Measurements from ENCODE around the gene RPL19. TPM values are rescaled to one million over a fixed set of nuclear protein-coding genes. Genes with fewer than 3 reads are reported as not detected.
A peak's percentile ranks its signal among the peaks of the same experiment; 100 is the strongest.

Gene RPL19
- polyA plus RNA-seq, 1 experiment = 1,903 TPM

- Histone ChIP-seq H3K36me3 (ENCODE audit: control insufficient read depth, insufficient read depth, low read length) (no peaks in the 10 kb centered on the region), H3K27me3 (ENCODE audit: control insufficient read depth, insufficient read depth, low read length) (peaks cover 2% of the 10 kb centered on the region; the same call in 1 of the 2 replicates), H3K4me3 (ENCODE audit: low read depth, low read length) (no peak overlapping the region)
- ChIA-PET POLR2A (no interaction called here), CTCF (interaction anchor here (0.6 to 19.8 kb wide), 12 partner anchors 9 to 338 kb away, joined by 3 to 438 read pairs (median 5); partner anchors contain the start of genes ARL5C and STAC2)
- peak; percentile 71 for TF ChIP-seq CTCF (IDR thresholded peaks at IDR 0.05; ENCODE audit: insufficient read depth, low read depth, low read length)
- no peak for DNase-seq (ENCODE audit: low read depth)
Measured at GRCh38 chr17:39235555-39236449, 35.7 kb downstream of the RPL19 start.

- no peak for DNase-seq (ENCODE audit: low read depth)
- no peaks in the 10 kb centered on the region for H3K36me3 ChIP-seq (ENCODE audit: control insufficient read depth, insufficient read depth, low read length)
- POLR2A ChIA-PET = no interaction called here
- no peak overlapping the region for H3K4me3 ChIP-seq (ENCODE audit: low read depth, low read length)
- CTCF ChIA-PET = interaction anchor here (0.6 to 19.8 kb wide), 11 partner anchors 8 to 337 kb away, joined by 3 to 438 read pairs (median 5); partner anchors contain the start of genes ARL5C and STAC2
- TF ChIP-seq CTCF (IDR thresholded peaks at IDR 0.05; ENCODE audit: insufficient read depth, low read depth, low read length) = no peak
- H3K27me3 ChIP-seq (ENCODE audit: control insufficient read depth, insufficient read depth, low read length) = peaks cover 2% of the 10 kb centered on the region; the same call in 1 of the 2 replicates
Measured at GRCh38 chr17:39236450-39236927, 36.4 kb downstream of the RPL19 start.

- Histone ChIP-seq H3K36me3 (ENCODE audit: control insufficient read depth, insufficient read depth, low read length) (no peaks in the 10 kb centered on the region), H3K27me3 (ENCODE audit: control insufficient read depth, insufficient read depth, low read length) (peaks cover 2% of the 10 kb centered on the region; the same call in 1 of the 2 replicates), H3K4me3 (ENCODE audit: low read depth, low read length) (no peak overlapping the region)
- POLR2A ChIA-PET = no interaction called here
- CTCF ChIA-PET = interaction anchor here (2.0 to 19.8 kb wide), 7 partner anchors 8 to 84 kb away, joined by 7 to 438 read pairs (median 15); partner anchors contain the start of genes ARL5C and STAC2
- no peak for DNase-seq (ENCODE audit: low read depth)
- no peak for TF ChIP-seq CTCF (IDR thresholded peaks at IDR 0.05; ENCODE audit: insufficient read depth, low read depth, low read length)
Measured at GRCh38 chr17:39236981-39237441, 36.9 kb downstream of the RPL19 start.

- H3K4me3 ChIP-seq (ENCODE audit: low read depth, low read length) = no peak overlapping the region
- DNase-seq (ENCODE audit: low read depth) = no peak
- ChIA-PET CTCF (interaction anchor here (1.0 to 19.8 kb wide), 10 partner anchors 7 to 172 kb away, joined by 3 to 438 read pairs (median 11); partner anchors contain the start of genes ARL5C and STAC2), POLR2A (interaction anchor here (0.8 kb wide), 1 partner anchor 15 kb away, joined by 3 read pairs; no protein-coding TSS in a partner anchor)
- H3K27me3 ChIP-seq (ENCODE audit: control insufficient read depth, insufficient read depth, low read length) = peaks cover 2% of the 10 kb centered on the region; the same call in 1 of the 2 replicates
- TF ChIP-seq CTCF (IDR thresholded peaks at IDR 0.05; ENCODE audit: insufficient read depth, low read depth, low read length) = no peak
- no peaks in the 10 kb centered on the region for H3K36me3 ChIP-seq (ENCODE audit: control insufficient read depth, insufficient read depth, low read length)
Measured at GRCh38 chr17:39237586-39237985, 37.5 kb downstream of the RPL19 start.

Measured in BJ (cell line).